IMR-90 (cell line): ENCODE measurements around the gene NECAB2. TPM values are rescaled to one million over a fixed set of nuclear protein-coding genes. Genes with fewer than 3 reads are reported as not detected.

ENCODE experiments used
- ATAC-seq: fragments of 200-7000 bp; cut with Tn5 transposase; 2 replicates; pipeline ENCODE4 v1.9.1; 2020; ENCODE audit warnings: low read depth, mild to moderate bottlenecking, moderate library complexity
- BruUV-seq: library from RNA; stranded (reverse); fragments of 400-500 nt; replicated peaks from 2 replicates; lab custom pipeline; 2021; lab: Mats Ljungman, UMichigan
- CTCF ChIA-PET: fragments of 300-600 bp; formaldehyde crosslinking; extraction: SDS; loops from one replicate; lab custom pipeline; 2021; ENCODE audit warnings: antibody characterized with exemption; lab: Yijun Ruan, JAX
- POLR2A ChIA-PET: fragments of 300-600 bp; sonication (Branson Sonifier 250); formaldehyde crosslinking; loops from one replicate; lab custom pipeline; 2022; ENCODE audit warnings: antibody characterized with exemption; ENCODE audit not compliant: unreplicated experiment; lab: Charles Lee
- DNase-seq: peaks from one replicate; pipeline ENCODE4 v3.0.0; 2013
- H2AFZ ChIP-seq: replicated peaks from 2 replicates; pipeline ENCODE3; 2013; ENCODE audit warnings: low read length, mild to moderate bottlenecking; ENCODE audit not compliant: poor library complexity
- H2AK5ac ChIP-seq: 2 replicates; pipeline ENCODE4 v1.6.1; 2013; ENCODE audit warnings: low read depth, low read length, inconsistent platforms
- H2AK9ac ChIP-seq: replicated peaks from 2 replicates; pipeline ENCODE3; 2013; ENCODE audit warnings: mild to moderate bottlenecking, low read depth, low read length, moderate library complexity; ENCODE audit not compliant: poor library complexity
- H2BK120ac ChIP-seq: 2 replicates; pipeline ENCODE4 v1.6.1; 2013; ENCODE audit warnings: low read depth, low read length, inconsistent platforms
- H2BK15ac ChIP-seq: 3 replicates; pipeline ENCODE4 v1.6.1; 2013; ENCODE audit warnings: low read depth, low read length, inconsistent platforms
- H2BK20ac ChIP-seq: 2 replicates; pipeline ENCODE4 v1.6.1; 2013; ENCODE audit warnings: low read depth, mild to moderate bottlenecking, inconsistent platforms, low read length, moderate library complexity
- H2BK5ac ChIP-seq: 2 replicates; pipeline ENCODE4 v1.6.1; 2013; ENCODE audit warnings: mild to moderate bottlenecking, low read depth, low read length, inconsistent platforms; ENCODE audit not compliant: poor library complexity, severe bottlenecking
- H3K14ac ChIP-seq: replicated peaks from 2 replicates; pipeline ENCODE4 v1.6.1; 2013; ENCODE audit warnings: low read depth, low read length, inconsistent platforms
- H3K18ac ChIP-seq: 2 replicates; pipeline ENCODE4 v1.6.1; 2013; ENCODE audit warnings: low read depth, low read length, control low read depth
- H3K23ac ChIP-seq: 2 replicates; pipeline ENCODE4 v1.6.1; 2013; ENCODE audit warnings: low read depth, low read length, inconsistent platforms
- H3K27ac ChIP-seq: 2 replicates; pipeline ENCODE4 v1.5.1; 2013; ENCODE audit warnings: mild to moderate bottlenecking, control low read depth, low read length; ENCODE audit not compliant: insufficient read depth
- H3K27me3 ChIP-seq: 2 replicates; pipeline ENCODE4 v1.6.1; 2013; ENCODE audit warnings: low read length; ENCODE audit not compliant: control insufficient read depth, insufficient read depth
- H3K36me3 ChIP-seq: 2 replicates; pipeline ENCODE4 v1.6.1; 2013; ENCODE audit warnings: low read length, mixed read lengths; ENCODE audit not compliant: control insufficient read depth, insufficient read depth
- H3K4ac ChIP-seq: 2 replicates; pipeline ENCODE4 v1.6.1; 2013; ENCODE audit warnings: low read depth, low read length, inconsistent platforms
- H3K4me1 ChIP-seq: 2 replicates; pipeline ENCODE4 v1.6.1; 2013; ENCODE audit warnings: low read length, mixed read lengths; ENCODE audit not compliant: control insufficient read depth, insufficient read depth
- H3K4me2 ChIP-seq: 2 replicates; pipeline ENCODE4 v1.6.1; 2013; ENCODE audit warnings: low read depth, mild to moderate bottlenecking, control low read depth, low read length, moderate library complexity
- H3K4me3 ChIP-seq: 2 replicates; pipeline ENCODE4 v1.5.1; 2013; ENCODE audit warnings: low read depth, mild to moderate bottlenecking, control low read depth, low read length, moderate library complexity; ENCODE audit not compliant: insufficient read depth
- H3K56ac ChIP-seq: 2 replicates; pipeline ENCODE4 v1.6.1; 2013; ENCODE audit warnings: low read length, inconsistent platforms; ENCODE audit not compliant: insufficient read depth; ENCODE audit errors: extremely low read depth
- H3K79me1 ChIP-seq, 2 experiments: 2 replicates each; pipeline ENCODE4 v1.6.1; 2013; ENCODE audit warnings: low read length in 2 of 2, inconsistent platforms in 1 of 2, low read depth in 1 of 2
- H3K9ac ChIP-seq: 2 replicates; pipeline ENCODE4 v1.6.1; 2013; ENCODE audit warnings: low read depth, low read length, control low read depth
- H3K9me1 ChIP-seq: 2 replicates; pipeline ENCODE4 v1.6.1; 2013; ENCODE audit warnings: low read length, inconsistent platforms; ENCODE audit not compliant: insufficient read depth
- H3K9me3 ChIP-seq: 2 replicates; pipeline ENCODE4 v1.6.1; 2013; ENCODE audit warnings: low read length; ENCODE audit not compliant: control insufficient read depth, insufficient read depth
- H4K20me1 ChIP-seq: 2 replicates; pipeline ENCODE4 v1.6.1; 2013; ENCODE audit warnings: low read length, inconsistent platforms; ENCODE audit not compliant: insufficient read depth
- H4K5ac ChIP-seq: 2 replicates; pipeline ENCODE4 v1.6.1; 2013; ENCODE audit warnings: mild to moderate bottlenecking, low read depth, low read length, control low read depth
- H4K8ac ChIP-seq, 2 experiments: 2 replicates each; pipeline ENCODE4 v1.6.1; 2013; ENCODE audit warnings: low read depth in 2 of 2, low read length in 2 of 2, control low read depth in 1 of 2, inconsistent platforms in 1 of 2
- H4K91ac ChIP-seq: 2 replicates; pipeline ENCODE4 v1.6.1; 2013; ENCODE audit warnings: low read depth, low read length, inconsistent platforms; ENCODE audit not compliant: insufficient read depth
- BHLHE40 ChIP-seq: fragments of 150-350 bp; IDR thresholded peaks from 2 replicates; pipeline ENCODE4 v1.6.1; 2016; ENCODE audit warnings: mild to moderate bottlenecking, low read depth, low read length
- CEBPB ChIP-seq: IDR thresholded peaks from 2 replicates; pipeline ENCODE4 v1.6.1; 2012; ENCODE audit warnings: low read depth, low read length, improper control_type of control experiment
- CHD1 ChIP-seq: IDR thresholded peaks from 2 replicates; pipeline ENCODE4 v1.6.1; 2012; ENCODE audit warnings: low read depth, low read length, improper control_type of control experiment
- CTCF ChIP-seq: conservative IDR thresholded peaks from 2 replicates; pipeline ENCODE4 v1.5.1; 2012; ENCODE audit warnings: mild to moderate bottlenecking, low read depth, low read length, improper control_type of control experiment
- FOS ChIP-seq: fragments of 150-350 bp; IDR thresholded peaks from 2 replicates; pipeline ENCODE4 v1.6.1; 2016; ENCODE audit warnings: low read depth, low read length
- MAFK ChIP-seq: IDR thresholded peaks from 2 replicates; pipeline ENCODE4 v1.6.1; 2012; ENCODE audit warnings: low read depth, low read length, improper control_type of control experiment
- MAZ ChIP-seq: IDR thresholded peaks from 2 replicates; pipeline ENCODE4 v1.6.1; 2012; ENCODE audit warnings: low read depth, mild to moderate bottlenecking, low read length, improper control_type of control experiment, moderate library complexity, borderline replicate concordance
- MXI1 ChIP-seq: IDR thresholded peaks from 2 replicates; pipeline ENCODE4 v1.6.1; 2012; ENCODE audit warnings: low read depth, mild to moderate bottlenecking, low read length, moderate library complexity, borderline replicate concordance
- NFE2L2 ChIP-seq: fragments of 150-350 bp; IDR thresholded peaks from 2 replicates; pipeline ENCODE4 v1.6.1; 2016; ENCODE audit warnings: low read depth, mild to moderate bottlenecking, low read length
- POLR2A ChIP-seq: IDR thresholded peaks from 2 replicates; pipeline ENCODE4 v1.6.1; 2012; ENCODE audit warnings: mild to moderate bottlenecking, low read depth, low read length
- RAD21 ChIP-seq: IDR thresholded peaks from 2 replicates; pipeline ENCODE4 v1.6.1; 2012; ENCODE audit warnings: low read length, improper control_type of control experiment
- RCOR1 ChIP-seq: IDR thresholded peaks from 2 replicates; pipeline ENCODE4 v1.6.1; 2012; ENCODE audit warnings: mild to moderate bottlenecking, low read length, improper control_type of control experiment; ENCODE audit not compliant: insufficient replicate concordance
- RFX5 ChIP-seq: IDR thresholded peaks from 2 replicates; pipeline ENCODE4 v1.8.0; 2012; ENCODE audit warnings: low read depth, mild to moderate bottlenecking, low read length, moderate library complexity
- SMC3 ChIP-seq: fragments of 150-350 bp; IDR thresholded peaks from 2 replicates; pipeline ENCODE4 v1.6.1; 2016; ENCODE audit warnings: low read depth, mild to moderate bottlenecking, antibody characterized with exemption, low read length, moderate library complexity
- WGBS, 2 experiments: methylation state at CpG; one replicate each; pipeline versions ENCODE4 v1.1.5 to v1.1.7; 2013; ENCODE audit warnings: missing lambda C conversion rate in 2 of 2; ENCODE audit not compliant: insufficient read length in 1 of 2; ENCODE audit errors: extremely low coverage in 2 of 2; 5-methylcytosine and 5-hydroxymethylcytosine counted together
- dilution Hi-C: fragments of 300-500 bp; cut with HindIII; formaldehyde crosslinking; loops from one replicate; pipeline ENCODE4 v1.14.3; 2018; ENCODE audit warnings: low sequenced_read_pairs; ENCODE audit not compliant: unreplicated experiment
- in situ Hi-C: fragments of 300-500 bp; cut with MboI; formaldehyde crosslinking; loops from 3 replicates; pipeline ENCODE4 v1.14.3; 2019; ENCODE audit warnings: low sequenced_read_pairs, inconsistent platforms, mixed read lengths
- intact Hi-C: fragments of 100-400 bp; cut with micrococcal nuclease; formaldehyde crosslinking; loops from 2 replicates; pipeline ENCODE4 v1.10.0; 2022
- polyA plus RNA-seq, 3 experiments: library from polyadenylated mRNA; depleted of rRNA; stranded (reverse); fragments of >200 nt; gene quantifications; 2 replicates each; pipeline ENCODE4 v1.2.3, GENCODE V29; 2012; ENCODE audit warnings: low replicate concordance in 1 of 3
- total RNA-seq: library from RNA; depleted of rRNA; stranded (reverse); fragments of >200 nt; gene quantifications from 2 replicates; pipeline ENCODE4 v1.2.3, GENCODE V29; 2012
- TF ChIP-seq, protein P1 (sequence below): fragments of 150-350 bp; IDR thresholded peaks from 2 replicates; pipeline ENCODE4 v1.6.1; 2017; ENCODE audit warnings: mild to moderate bottlenecking, antibody characterized with exemption, low read length, low read depth
- TF ChIP-seq, protein P2 (sequence below): fragments of 150-350 bp; IDR thresholded peaks from 2 replicates; pipeline ENCODE4 v1.6.1; 2016; ENCODE audit warnings: low read depth, mild to moderate bottlenecking, low read length, moderate library complexity, borderline replicate concordance

The NECAB2 gene
- total and polyA plus RNA-seq, 2 of the 4 experiments (the other 2 are of a cell fraction) = 0.27 TPM; not detected in 1

DNA sequence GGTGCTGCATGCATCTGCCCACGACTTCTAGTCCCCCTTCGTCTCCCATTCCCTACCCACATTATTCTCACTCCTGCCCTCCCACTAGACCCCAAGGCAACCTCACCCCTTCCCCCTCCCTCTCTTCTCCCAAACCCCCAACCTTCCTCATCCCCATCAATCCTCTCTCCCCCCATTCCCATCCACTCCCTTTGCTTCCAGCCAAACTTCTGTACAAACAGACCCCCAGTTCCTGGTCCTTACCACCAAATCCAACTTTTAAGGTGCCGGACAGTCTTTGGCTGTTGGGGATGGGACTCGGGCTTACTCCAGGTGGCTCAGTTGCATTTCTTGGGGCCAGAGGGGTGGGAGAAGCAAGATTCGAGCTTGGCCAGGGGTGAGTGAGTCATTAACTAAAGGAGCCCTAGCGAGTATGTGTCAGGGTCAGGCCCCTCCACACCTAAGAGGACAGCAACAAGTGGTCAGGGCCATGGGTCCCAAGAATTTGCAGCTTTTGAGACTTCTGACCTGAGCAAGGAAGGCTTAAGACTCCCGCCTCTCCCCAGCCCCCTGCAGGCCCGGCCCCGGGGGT is 74.3 kb downstream of the NECAB2 start, which contains the start of gene SLC38A8:
TSS of gene SLC38A8 (minus strand) at position 488 of the 571 bp plus-strand sequence. CDS start 638 bp downstream, outside the sequence.
- no peak within 1 kb of the TSS for H3K4me2 ChIP-seq
- H2BK20ac ChIP-seq = no peak within 1 kb of the TSS
- no peak for DNase-seq
- no peaks in the 10 kb centered on the region for H3K36me3 ChIP-seq
- H2AK9ac ChIP-seq = no peak within 1 kb of the TSS
- in situ Hi-C loops = no loop called here
- H3K9ac ChIP-seq = no peak within 1 kb of the TSS
- H4K8ac ChIP-seq = no peak within 1 kb of the TSS
- intact Hi-C loops = loop anchor here (5.0 kb wide), 1 partner anchor 75 kb away; the partner anchor contains the start of gene NECAB2
- no peak within 1 kb of the TSS for H2BK15ac ChIP-seq
- dilution Hi-C loops = no loop called here
- no peak within 1 kb of the TSS for H3K4ac ChIP-seq
- no peaks in the 10 kb centered on the region for H3K79me1 ChIP-seq
- H4K91ac ChIP-seq = no peak within 1 kb of the TSS
- no peak within 1 kb of the TSS for H3K4me3 ChIP-seq
- no peak for ATAC-seq
- H4K5ac ChIP-seq = no peak within 1 kb of the TSS
- no peak within 1 kb of the TSS for H3K23ac ChIP-seq
- H2BK5ac ChIP-seq = no peak within 1 kb of the TSS
- no peak within 1 kb of the TSS for H2AFZ ChIP-seq
- H3K9me3 ChIP-seq = no peaks in the 10 kb centered on the region
- H3K14ac ChIP-seq = no peak within 1 kb of the TSS
- WGBS, 2 experiments = 80% methylated on average over 1 of the region's 9 CpGs; no CpG with 5 or more reads in 1 of the 2 experiments
- ChIA-PET CTCF (no interaction called here), POLR2A (interaction anchor here (0.5 kb wide), 1 partner anchor 15 kb away, joined by 8 read pairs; no protein-coding TSS in a partner anchor)
- H3K27me3 ChIP-seq = peaks cover 49% of the 10 kb centered on the region
- no peaks in the 10 kb centered on the region for H3K9me1 ChIP-seq
- no peak within 1 kb of the TSS for H3K56ac ChIP-seq
- no peaks in the 10 kb centered on the region for H3K4me1 ChIP-seq
- H3K27ac ChIP-seq = no peak within 1 kb of the TSS
- no peaks in the 10 kb centered on the region for H4K20me1 ChIP-seq
- H3K18ac ChIP-seq = no peak within 1 kb of the TSS
- TF ChIP-seq CHD1 (no peak), FOS (no peak), RFX5 (no peak), RCOR1 (no peak), RAD21 (no peak), MAFK (no peak), MAZ (no peak), CTCF (no peak), BHLHE40 (no peak), SMC3 (no peak), CEBPB (no peak), MXI1 (no peak), NFE2L2 (no peak), POLR2A (no peak)
- TF ChIP-seq, protein P1, sequence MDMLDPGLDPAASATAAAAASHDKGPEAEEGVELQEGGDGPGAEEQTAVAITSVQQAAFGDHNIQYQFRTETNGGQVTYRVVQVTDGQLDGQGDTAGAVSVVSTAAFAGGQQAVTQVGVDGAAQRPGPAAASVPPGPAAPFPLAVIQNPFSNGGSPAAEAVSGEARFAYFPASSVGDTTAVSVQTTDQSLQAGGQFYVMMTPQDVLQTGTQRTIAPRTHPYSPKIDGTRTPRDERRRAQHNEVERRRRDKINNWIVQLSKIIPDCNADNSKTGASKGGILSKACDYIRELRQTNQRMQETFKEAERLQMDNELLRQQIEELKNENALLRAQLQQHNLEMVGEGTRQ = no peak
- TF ChIP-seq, protein P2, sequence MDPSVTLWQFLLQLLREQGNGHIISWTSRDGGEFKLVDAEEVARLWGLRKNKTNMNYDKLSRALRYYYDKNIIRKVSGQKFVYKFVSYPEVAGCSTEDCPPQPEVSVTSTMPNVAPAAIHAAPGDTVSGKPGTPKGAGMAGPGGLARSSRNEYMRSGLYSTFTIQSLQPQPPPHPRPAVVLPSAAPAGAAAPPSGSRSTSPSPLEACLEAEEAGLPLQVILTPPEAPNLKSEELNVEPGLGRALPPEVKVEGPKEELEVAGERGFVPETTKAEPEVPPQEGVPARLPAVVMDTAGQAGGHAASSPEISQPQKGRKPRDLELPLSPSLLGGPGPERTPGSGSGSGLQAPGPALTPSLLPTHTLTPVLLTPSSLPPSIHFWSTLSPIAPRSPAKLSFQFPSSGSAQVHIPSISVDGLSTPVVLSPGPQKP = no peak
- no peak within 1 kb of the TSS for H2BK120ac ChIP-seq
- H2AK5ac ChIP-seq = no peak within 1 kb of the TSS
- BruUV-seq = no TSS peak
